Immature natural killer cell (primary cell): ENCODE measurements around the gene NUBP1. TPM values are rescaled to one million over a fixed set of nuclear protein-coding genes. Genes with fewer than 3 reads are reported as not detected.
"Not testable (repeated sequence)": the region's sequence is repeated elsewhere in the genome, so short reads cannot be mapped to it uniquely, and the experiment has no call there.

ENCODE experiments used
- DNase-seq, 3 donors: peaks; one replicate each; pipeline ENCODE4 v3.0.0; 2022; ENCODE audit warnings: mixed read lengths in 1 of 3
- H3K27ac Mint-ChIP-seq, 6 donors: one replicate each; pipeline ENCODE4 v1.8.0; 2020; ENCODE audit warnings: mixed read lengths in 6 of 6, mild to moderate bottlenecking in 5 of 6, inconsistent platforms in 4 of 6, moderate library complexity in 3 of 6
- H3K27me3 Mint-ChIP-seq, 3 donors: one replicate each; pipeline ENCODE4 v1.8.0; 2020 to 2021; ENCODE audit warnings: low read depth in 3 of 3, mild to moderate bottlenecking in 3 of 3, mixed read lengths in 3 of 3, moderate library complexity in 3 of 3, inconsistent platforms in 1 of 3
- H3K36me3 Mint-ChIP-seq, 3 donors: one replicate each; pipeline ENCODE4 v1.8.0; 2020; ENCODE audit warnings: mixed read lengths in 3 of 3, inconsistent platforms in 2 of 3, mild to moderate bottlenecking in 2 of 3
- H3K4me1 Mint-ChIP-seq, 2 donors: one replicate each; pipeline ENCODE4 v1.8.0; 2020; ENCODE audit warnings: inconsistent platforms in 2 of 2, mild to moderate bottlenecking in 2 of 2, mixed read lengths in 2 of 2, moderate library complexity in 1 of 2
- H3K4me3 Mint-ChIP-seq, 5 donors: one replicate each; pipeline ENCODE4 v1.8.0; 2020; ENCODE audit warnings: mild to moderate bottlenecking in 5 of 5, mixed read lengths in 5 of 5, inconsistent platforms in 3 of 5, moderate library complexity in 3 of 5
- H3K9me3 Mint-ChIP-seq, 6 donors: one replicate each; pipeline ENCODE4 v1.8.0; 2020; ENCODE audit warnings: mild to moderate bottlenecking in 6 of 6, mixed read lengths in 6 of 6, inconsistent platforms in 4 of 6, moderate library complexity in 3 of 6
- polyA plus RNA-seq, 3 donors: library from polyadenylated mRNA; unstranded; fragments of 300-500 nt; fragmentation: Illumina TruSeq; gene quantifications; one replicate each; pipeline ENCODE4 v1.2.3, GENCODE V29; 2021

Gene NUBP1
- polyA plus RNA-seq, 3 donors from 2014 or later, result 19.7 to 29.4 (median 21.0) TPM

- H3K4me1 Mint-ChIP-seq, result no peaks in the 10 kb centered on the region
- DNase-seq, result no peak
- H3K27me3 Mint-ChIP-seq, result peaks cover 0 to 3% (median 0%) of the 10 kb centered on the region in 3 donors
- H3K36me3 Mint-ChIP-seq, result no peaks in the 10 kb centered on the region
- no peak overlapping the region for H3K27ac Mint-ChIP-seq
- H3K9me3 Mint-ChIP-seq, result no peaks in the 10 kb centered on the region
- no peak overlapping the region for H3K4me3 Mint-ChIP-seq
Observed at GRCh38 chr16:10787304-10787703, 43.7 kb downstream of the NUBP1 start.

GRCh38 chr16:10788630-10789029 is 45.0 kb downstream of the NUBP1 start:
- H3K4me1 Mint-ChIP-seq, H3K27ac Mint-ChIP-seq, H3K9me3 Mint-ChIP-seq, H3K36me3 Mint-ChIP-seq, H3K27me3 Mint-ChIP-seq, DNase-seq, H3K4me3 Mint-ChIP-seq: not testable (repeated sequence)

- Mint-ChIP-seq H3K4me3 (no peak overlapping the region), H3K27ac (no peak overlapping the region), H3K27me3 (peaks cover 0 to 3% (median 0%) of the 10 kb centered on the region in 3 donors), H3K36me3 (no peaks in the 10 kb centered on the region), H3K4me1 (no peaks in the 10 kb centered on the region), H3K9me3 (no peaks in the 10 kb centered on the region)
- DNase-seq, result no peak
Observed at GRCh38 chr16:10791048-10791447, 47.4 kb downstream of the NUBP1 start.

- Mint-ChIP-seq H3K4me1 (no peaks in the 10 kb centered on the region), H3K9me3 (no peaks in the 10 kb centered on the region), H3K27me3 (peaks cover 0 to 2% (median 1%) of the 10 kb centered on the region in 3 donors), H3K36me3 (no peaks in the 10 kb centered on the region), H3K27ac (no peak overlapping the region), H3K4me3 (no peak overlapping the region)
- no peak for DNase-seq
Observed at GRCh38 chr16:10799736-10800135, 56.1 kb downstream of the NUBP1 start.

- DNase-seq, result no peak
- Mint-ChIP-seq H3K9me3 (no peaks in the 10 kb centered on the region), H3K4me1 (no peaks in the 10 kb centered on the region), H3K27ac (no peak overlapping the region), H3K36me3 (no peaks in the 10 kb centered on the region), H3K4me3 (no peak overlapping the region), H3K27me3 (peaks cover 0 to 2% (median 2%) of the 10 kb centered on the region in 3 donors)
Observed at GRCh38 chr16:10805334-10805733, 61.7 kb downstream of the NUBP1 start.

- H3K4me1 Mint-ChIP-seq, result no peaks in the 10 kb centered on the region
- H3K36me3 Mint-ChIP-seq, result no peaks in the 10 kb centered on the region
- peaks cover 0 to 2% (median 2%) of the 10 kb centered on the region in 3 donors for H3K27me3 Mint-ChIP-seq
- no peak overlapping the region for H3K4me3 Mint-ChIP-seq
- no peak overlapping the region for H3K27ac Mint-ChIP-seq
- no peaks in the 10 kb centered on the region for H3K9me3 Mint-ChIP-seq
- no peak for DNase-seq
Observed at GRCh38 chr16:10806698-10807097, 63.1 kb downstream of the NUBP1 start.

- H3K27me3 Mint-ChIP-seq, result peaks cover 0 to 2% (median 2%) of the 10 kb centered on the region in 3 donors
- no peak overlapping the region for H3K27ac Mint-ChIP-seq
- H3K36me3 Mint-ChIP-seq, result no peaks in the 10 kb centered on the region
- no peaks in the 10 kb centered on the region for H3K4me1 Mint-ChIP-seq
- DNase-seq, result no peak
- H3K9me3 Mint-ChIP-seq, result no peaks in the 10 kb centered on the region
- H3K4me3 Mint-ChIP-seq, result no peak overlapping the region
Observed at GRCh38 chr16:10808218-10808617, 64.6 kb downstream of the NUBP1 start.

GRCh38 chr16:10808850-10809249 is 65.2 kb downstream of the NUBP1 start:
- Mint-ChIP-seq H3K27ac (no peak overlapping the region), H3K27me3 (peaks cover 0 to 2% (median 2%) of the 10 kb centered on the region in 3 donors), H3K4me3 (no peak overlapping the region), H3K36me3 (no peaks in the 10 kb centered on the region), H3K9me3 (no peaks in the 10 kb centered on the region), H3K4me1 (no peaks in the 10 kb centered on the region)
- no peak for DNase-seq

- no peak overlapping the region for H3K27ac Mint-ChIP-seq
- H3K4me1 Mint-ChIP-seq, result no peaks in the 10 kb centered on the region
- no peaks in the 10 kb centered on the region for H3K36me3 Mint-ChIP-seq
- no peaks in the 10 kb centered on the region for H3K9me3 Mint-ChIP-seq
- no peak overlapping the region for H3K4me3 Mint-ChIP-seq
- H3K27me3 Mint-ChIP-seq, result peaks cover 0 to under 1% (median 0%) of the 10 kb centered on the region in 3 donors
- no peak for DNase-seq
Observed at GRCh38 chr16:10809706-10810105, 66.1 kb downstream of the NUBP1 start.

- Mint-ChIP-seq H3K4me1 (no peaks in the 10 kb centered on the region), H3K36me3 (no peaks in the 10 kb centered on the region), H3K9me3 (no peaks in the 10 kb centered on the region), H3K27ac (no peak overlapping the region), H3K4me3 (no peak overlapping the region), H3K27me3 (no peaks in the 10 kb centered on the region)
- DNase-seq, result no peak
Observed at GRCh38 chr16:10812312-10813098, 68.9 kb downstream of the NUBP1 start.

GRCh38 chr16:10813099-10813455 is 69.4 kb downstream of the NUBP1 start:
- DNase-seq, result no peak
- no peaks in the 10 kb centered on the region for H3K9me3 Mint-ChIP-seq
- H3K4me1 Mint-ChIP-seq, result no peaks in the 10 kb centered on the region
- H3K27me3 Mint-ChIP-seq, result no peaks in the 10 kb centered on the region
- H3K36me3 Mint-ChIP-seq, result no peaks in the 10 kb centered on the region
- no peak overlapping the region for H3K27ac Mint-ChIP-seq
- H3K4me3 Mint-ChIP-seq, result no peak overlapping the region

GRCh38 chr16:10817514-10817913 is 73.9 kb downstream of the NUBP1 start:
- H3K9me3 Mint-ChIP-seq, result no peaks in the 10 kb centered on the region
- H3K4me3 Mint-ChIP-seq, result no peak overlapping the region

GRCh38 chr16:10817963-10818941 is 74.6 kb downstream of the NUBP1 start, which contains the start of gene TVP23A:
TVP23A (minus strand) TSS chr16:10818794; CDS start chr16:10818493, 301 bp downstream.
- Mint-ChIP-seq H3K36me3 (no peaks in the 10 kb centered on the region), H3K27ac (peak within 1 kb of the TSS in 1 of 6 donors; percentile 67), H3K9me3 (no peaks in the 10 kb centered on the region), H3K4me1 (no peaks in the 10 kb centered on the region), H3K27me3 (no peaks in the 10 kb centered on the region), H3K4me3 (no peak within 1 kb of the TSS)
- DNase-seq, result no peak

More at GRCh38 chr16:10817514-10817913, 73.9 kb downstream of the NUBP1 start:
- H3K36me3 Mint-ChIP-seq, result no peaks in the 10 kb centered on the region
- H3K27me3 Mint-ChIP-seq, result no peaks in the 10 kb centered on the region
- DNase-seq, result no peak
- H3K4me1 Mint-ChIP-seq, result no peaks in the 10 kb centered on the region
- no peak overlapping the region for H3K27ac Mint-ChIP-seq
